ENCODE results near the gene PIK3C2G.

GRCh38 chr12:18653465-18653864, 392.1 kb downstream of the PIK3C2G start:
- no peak for TF ChIP-seq CTCF (conservative IDR thresholded peaks at IDR 0.05; ENCODE audit: low read depth, low read length)
- no peak for TF ChIP-seq EZH2 (IDR thresholded peaks at IDR 0.05; ENCODE audit: low read length, unreplicated experiment)

Measured in PC-3 (cell line).